Activated CD8-positive, alpha-beta memory T cell treated with anti-CD3 and anti-CD28 coated beads for 1 hour (primary cell): Measurements from ENCODE around the gene EPS8.
"Not testable (repeated sequence)": the region's sequence is repeated elsewhere in the genome, so short reads cannot be mapped to it uniquely, and the experiment has no call there.

Source experiments
- DNase-seq, 2 donors: peaks; one replicate each; pipeline ENCODE4 v3.0.0-alpha.2; 2020; ENCODE audit warnings: low read depth in 1 of 2; ENCODE audit errors: extremely low read depth in 1 of 2

The EPS8 gene

DNA sequence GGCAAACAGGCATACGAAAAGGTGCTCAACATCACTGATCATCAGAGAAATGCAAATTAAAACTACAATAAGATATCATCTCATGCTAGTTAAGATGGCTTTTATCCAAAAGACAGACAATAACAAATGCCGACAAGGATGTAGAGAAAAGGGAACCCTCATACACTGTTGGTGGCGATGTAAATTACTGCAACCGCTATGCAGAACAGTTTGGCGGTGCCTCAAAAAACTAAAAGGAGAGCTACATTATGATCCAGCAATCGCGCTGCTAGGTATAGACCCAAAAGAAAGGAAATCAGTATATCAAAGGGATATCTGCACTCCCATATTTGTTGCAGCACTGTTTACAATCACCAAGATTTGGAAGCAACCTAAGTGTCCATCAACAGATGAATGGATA lies 27.0 kb downstream of the EPS8 start:
- DNase-seq = not testable (repeated sequence)

GRCh38 chr12:15757553-15758255 lies 31.5 kb downstream of the EPS8 start:
- DNase-seq = no peak

DNA sequence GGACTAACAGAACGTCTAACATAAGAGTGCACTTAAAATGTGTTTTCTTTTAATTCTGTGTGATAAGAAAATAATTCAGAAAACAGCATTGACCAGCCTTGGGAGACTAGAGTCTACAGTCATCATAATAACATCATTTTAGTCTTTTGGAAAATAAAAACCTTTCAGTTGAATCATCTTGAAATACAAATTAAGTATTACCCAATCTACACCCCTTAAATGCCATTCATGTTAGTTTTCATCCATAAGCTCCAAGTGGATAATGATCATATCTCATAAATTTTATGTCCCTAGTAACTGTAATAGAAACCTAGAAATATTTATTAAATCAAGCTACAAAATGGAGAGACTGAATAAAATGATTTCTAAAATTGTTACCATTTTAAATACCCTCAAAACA lies 32.4 kb downstream of the EPS8 start:
- no peak for DNase-seq

DNA sequence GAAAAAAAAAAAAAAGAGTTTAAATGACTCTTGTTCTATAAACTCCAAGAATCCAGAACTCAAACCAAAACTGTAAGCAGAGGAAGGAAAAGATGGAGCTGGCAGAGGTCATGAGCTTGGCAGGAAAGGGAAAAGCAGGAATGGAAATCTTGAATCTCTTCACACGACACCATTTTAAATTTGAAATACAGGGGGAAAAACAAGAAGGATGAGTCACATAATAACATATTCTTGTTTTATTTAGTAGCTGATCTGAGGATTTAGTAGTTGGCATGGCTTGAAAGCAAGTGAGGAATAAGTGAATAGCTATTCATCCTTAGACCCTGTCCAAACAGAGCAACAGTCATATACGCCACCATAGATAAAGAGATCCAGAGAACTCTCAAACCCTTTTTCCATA lies 35.0 kb downstream of the EPS8 start:
- DNase-seq = no peak

- DNase-seq = no peak
Observed at GRCh38 chr12:15752785-15753184, 36.4 kb downstream of the EPS8 start.

GRCh38 chr12:15751741-15752140 lies 37.4 kb downstream of the EPS8 start:
- no peak for DNase-seq

DNA sequence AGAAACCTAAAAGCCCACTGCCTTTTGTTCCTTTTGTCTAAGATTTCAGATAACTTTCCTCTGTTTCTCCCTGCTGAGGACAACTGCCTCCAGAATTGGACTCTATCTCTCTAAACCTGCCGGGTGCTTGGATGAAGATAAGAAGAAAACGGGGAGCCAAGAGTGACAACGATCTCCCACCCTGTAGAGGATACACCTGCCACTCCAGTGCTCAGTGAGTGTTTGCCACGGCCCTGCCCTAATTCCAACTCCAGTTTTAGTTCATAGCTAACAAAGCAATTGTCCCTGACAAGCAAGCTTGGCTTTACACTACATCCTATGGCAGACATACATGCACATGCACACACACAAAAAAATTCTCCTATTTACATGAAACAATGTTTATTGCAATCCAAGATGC lies 39.3 kb downstream of the EPS8 start:
- no peak for DNase-seq

- DNase-seq = not testable (repeated sequence)
Observed at GRCh38 chr12:15741870-15742269, 47.3 kb downstream of the EPS8 start.

GRCh38 chr12:15741082-15741481 lies 48.1 kb downstream of the EPS8 start:
- no peak for DNase-seq

DNA sequence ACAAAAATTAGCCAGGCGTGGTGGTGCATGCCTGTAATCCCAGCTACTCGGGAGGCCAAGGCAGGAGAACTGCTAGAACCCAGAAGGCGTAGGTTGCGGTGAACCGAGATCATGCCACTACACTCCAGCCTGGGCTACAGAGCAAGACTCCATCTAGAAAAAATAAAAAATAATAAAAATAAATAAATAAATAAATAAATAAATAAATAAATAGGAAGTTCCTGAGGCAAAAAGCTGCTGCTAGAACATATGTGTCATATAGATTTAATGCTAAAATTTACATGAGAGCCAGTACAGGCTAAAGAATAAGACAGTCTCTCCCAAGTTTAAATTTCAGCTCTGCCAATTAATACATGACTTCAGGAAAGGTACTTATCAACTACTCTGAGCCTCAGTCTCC lies 48.8 kb downstream of the EPS8 start:
- not testable (repeated sequence) for DNase-seq

DNA sequence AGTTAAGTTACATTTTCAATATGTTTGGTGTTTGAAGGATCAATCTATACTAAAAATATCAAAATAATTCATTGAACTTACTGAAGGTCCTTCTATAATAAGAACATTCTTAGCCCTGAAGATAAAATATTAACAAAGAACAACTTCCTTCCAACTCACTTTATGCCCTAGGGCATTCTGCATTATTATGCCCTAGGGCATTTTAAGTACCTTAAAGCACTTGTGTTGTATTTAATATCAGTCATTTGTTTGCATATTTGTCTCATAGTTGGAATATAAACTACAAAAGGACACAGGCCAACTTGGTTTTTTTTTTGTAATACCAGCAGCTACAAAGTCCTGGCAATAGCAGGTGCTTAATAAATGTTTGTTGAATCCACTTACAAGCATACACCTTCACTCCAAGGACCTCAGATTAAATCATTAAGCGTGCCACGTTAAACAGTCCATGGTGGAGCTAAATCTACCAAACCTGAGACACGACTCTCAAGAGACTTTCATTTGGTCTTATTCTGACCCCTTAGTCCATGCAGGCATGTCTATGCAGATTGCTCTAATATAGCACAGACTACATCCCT lies 50.7 kb downstream of the EPS8 start:
- no peak for DNase-seq

GRCh38 chr12:15735837-15736615 lies 53.2 kb downstream of the EPS8 start:
- no peak for DNase-seq

- no peak for DNase-seq
Observed at GRCh38 chr12:15733136-15733535, 56.1 kb downstream of the EPS8 start.

- no peak for DNase-seq
Observed at GRCh38 chr12:15732341-15733061, 56.7 kb downstream of the EPS8 start.

GRCh38 chr12:15731940-15732339 lies 57.2 kb downstream of the EPS8 start:
- DNase-seq = no peak

- DNase-seq = no peak
Observed at GRCh38 chr12:15729097-15729496, 60.1 kb downstream of the EPS8 start.

GRCh38 chr12:15728118-15728598 lies 61.0 kb downstream of the EPS8 start:
- DNase-seq = no peak

DNA sequence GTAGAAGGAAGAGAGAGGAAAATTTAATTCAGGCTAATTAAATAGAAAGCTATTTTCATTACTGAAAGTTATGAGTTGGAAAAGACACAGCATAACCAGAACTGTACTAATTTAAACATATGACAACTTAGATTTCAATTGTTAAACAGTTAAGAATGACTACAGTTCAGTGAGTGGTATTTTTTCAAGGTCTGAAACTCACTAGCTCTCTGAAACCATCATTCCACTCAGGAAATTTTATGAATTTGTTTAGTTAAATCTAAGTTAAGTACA lies 62.4 kb downstream of the EPS8 start:
- DNase-seq = no peak

GRCh38 chr12:15726027-15726877 lies 62.9 kb downstream of the EPS8 start:
- DNase-seq = no peak

DNA sequence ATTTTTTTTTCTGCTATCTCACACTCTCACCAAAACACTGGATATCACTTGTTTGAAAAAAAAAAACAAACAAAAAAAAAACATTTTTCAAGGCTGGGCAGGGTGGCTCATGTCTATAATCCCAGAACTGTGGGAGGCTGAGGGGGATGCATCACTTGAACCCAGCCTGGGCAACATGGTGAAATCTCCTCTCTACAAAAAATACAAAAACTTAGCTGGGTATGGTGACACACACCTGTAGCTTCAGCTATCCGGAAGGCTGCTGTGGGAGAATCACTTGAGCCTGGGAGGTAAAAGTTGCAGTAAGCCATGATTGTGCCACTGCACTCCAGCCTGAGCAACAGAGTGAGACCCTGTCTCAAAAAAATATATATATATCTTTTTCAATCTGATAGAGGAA lies 66.2 kb downstream of the EPS8 start:
- DNase-seq = no peak
